Heart left ventricle (tissue), 13 donors: ENCODE results near the gene SMIM1.

Experiments
- CTCF ChIP-seq, 12 donors: fragments of 200-600 bp; sonication (generic) in 4 of 12; IDR thresholded peaks; one replicate each; pipeline versions ENCODE4 v1.5.0 to v1.8.0; 2018 to 2022; ENCODE audit warnings: antibody characterized with exemption in 12 of 12, mild to moderate bottlenecking in 5 of 12
- POLR2A ChIP-seq, 2 donors: fragments of 450-650 bp; IDR thresholded peaks; one replicate each; pipeline ENCODE4 v1.6.1; 2017; ENCODE audit warnings: antibody characterized with exemption in 2 of 2, mild to moderate bottlenecking in 2 of 2, moderate library complexity in 2 of 2
- donor health status: ischemic (EF 13 %, LVEDD 7.1; RV severe dilation, severe dysfunction).
- donor health status: DM: no; HTN: yes; CAD: no.
- donor health status: DM: no; HTN: no; CAD: no.
- donor health status: ischemic (EF 25% LVEDD 6.9; RV normal size, moderate dysfunction).
- donor health status: ischemic (EF 25% LVEDD 5.7; RV mildly dilated, moderate dysfunction).
- donor health status: ischemic (EF 35%, LVEDD 5.7; RV mildly dilated, moderate dysfunction).
- donor health status: nonischemic (EF 11% LVEDD 7.7; RV severe dilation, severe dysfunction).
- donor health status: DM: yes; HTN: yes; CAD: no.
- donor health status: PGD.
- donor health status: ischemic (EF 29% LVEDD 5.4; RV normal size, mild dysfunction).
- donor health status: nonischemic (EF 23%, LVEDD 6.1; RV moderate dilation, normal function).

- TF ChIP-seq CTCF (IDR thresholded peaks at IDR 0.05) (no peak), POLR2A (IDR thresholded peaks at IDR 0.05) (no peak)
Measured at GRCh38 chr1:3785045-3785444, 12.5 kb downstream of the SMIM1 start.
